ENCODE results near the gene EMX1. TPM values are rescaled to one million over a fixed set of nuclear protein-coding genes. Genes with fewer than 3 reads are reported as not detected.
A peak's percentile ranks its signal among the peaks of the same experiment; 100 is the strongest.

EMX1 gene
- total and polyA plus RNA-seq, 4 donors: 0.28 to 0.43 (median 0.39) TPM; not detected in 1

DNA sequence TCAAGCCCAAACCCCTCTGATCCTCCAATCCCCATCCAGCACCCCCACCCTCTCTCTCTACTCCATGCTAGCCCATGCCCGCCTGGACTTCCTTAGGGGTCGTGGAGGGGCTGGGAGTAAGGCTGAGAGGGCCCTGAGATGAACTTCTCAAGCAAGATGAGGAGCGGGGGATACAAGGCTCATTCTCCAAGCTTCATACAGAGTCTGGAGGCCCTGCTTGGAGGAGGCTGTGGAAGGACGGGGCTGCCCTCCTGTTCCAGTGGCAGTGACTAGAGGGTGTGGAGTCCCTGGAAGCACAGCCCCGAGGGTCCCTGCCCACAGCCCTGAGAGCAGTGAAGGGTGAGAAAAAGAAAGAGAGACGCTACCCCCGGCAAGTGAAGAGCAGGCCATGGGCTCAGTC, 45.6 kb downstream of the EMX1 start:
- Histone ChIP-seq H3K27ac (ENCODE audit: low read depth, low read length) (no peak overlapping the region), H3K4me3 (ENCODE audit: low read depth, low read length) (no peak overlapping the region)
- 74% methylated on average over 7 of the region's 7 CpGs for WGBS (ENCODE audit: insufficient coverage)

DNA sequence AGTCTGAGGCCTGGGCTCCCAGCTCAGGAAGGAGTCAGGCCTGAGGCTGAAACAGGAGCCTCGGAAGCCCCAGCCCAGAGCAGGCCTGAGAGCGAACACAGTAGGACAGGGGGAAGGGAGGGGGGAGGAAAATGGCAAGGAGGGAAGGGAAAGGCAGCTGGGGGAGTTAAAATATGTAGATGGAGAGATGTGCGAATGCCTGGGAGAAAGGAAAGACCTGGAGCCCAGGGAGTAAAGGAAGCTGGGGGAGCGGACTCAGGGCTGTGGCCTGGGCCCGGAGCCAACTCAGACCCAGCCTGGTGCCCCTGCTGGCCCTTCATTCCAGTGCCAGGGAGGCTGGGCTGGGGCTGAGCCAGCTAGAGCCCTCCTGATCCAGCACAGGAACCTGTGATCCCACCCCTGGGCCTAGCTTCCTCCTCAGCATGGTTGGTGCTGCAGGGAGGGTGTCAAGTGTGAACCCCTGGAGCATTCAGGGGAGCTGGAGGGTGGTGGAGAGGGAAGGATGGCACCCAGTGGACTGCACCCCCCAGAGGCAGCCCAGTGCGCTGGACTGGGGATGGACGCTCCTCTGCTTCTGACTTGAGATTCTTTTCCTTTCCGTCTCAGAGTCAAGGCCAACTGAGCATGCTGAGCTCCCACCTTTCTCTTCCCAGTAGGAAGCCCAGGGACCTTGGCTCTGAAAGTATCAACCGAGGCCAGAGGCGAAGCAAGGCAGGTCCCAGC, 46.3 kb downstream of the EMX1 start:
- peak in 1 of 6 donors; percentile 54 for DNase-seq (ENCODE audit: low read depth in 4 of 6, low spot score in 6 of 6)
- H3K27me3 ChIP-seq (ENCODE audit: control insufficient read depth, insufficient read depth, low read length): no peaks in the 10 kb centered on the region
- H3K9me3 ChIP-seq (ENCODE audit: control insufficient read depth, insufficient read depth, low read length): no peaks in the 10 kb centered on the region
- no peak overlapping the region for H3K4me3 ChIP-seq (ENCODE audit: low read depth, low read length)
- peaks cover 7% of the 10 kb centered on the region for H3K4me1 ChIP-seq (ENCODE audit: control insufficient read depth, insufficient read depth, low read length)
- no peak overlapping the region for H3K27ac ChIP-seq (ENCODE audit: low read depth, low read length)
- 62% methylated on average over 10 of the region's 10 CpGs for WGBS (ENCODE audit: insufficient coverage)
- H3K36me3 ChIP-seq (ENCODE audit: control insufficient read depth, insufficient read depth, low read length): peaks cover 78% of the 10 kb centered on the region

More for the DNA sequence above, 45.6 kb downstream of the EMX1 start:
- DNase-seq (ENCODE audit: low read depth in 4 of 6, low spot score in 6 of 6): no peak
- Histone ChIP-seq H3K9me3 (ENCODE audit: control insufficient read depth, insufficient read depth, low read length) (no peaks in the 10 kb centered on the region), H3K27me3 (ENCODE audit: control insufficient read depth, insufficient read depth, low read length) (no peaks in the 10 kb centered on the region), H3K36me3 (ENCODE audit: control insufficient read depth, insufficient read depth, low read length) (peaks cover 73% of the 10 kb centered on the region), H3K4me1 (ENCODE audit: control insufficient read depth, insufficient read depth, low read length) (peaks cover 7% of the 10 kb centered on the region)

GRCh38 chr2:72964146-72964525, 46.8 kb downstream of the EMX1 start:
- Histone ChIP-seq H3K4me1 (ENCODE audit: control insufficient read depth, insufficient read depth, low read length) (peaks cover 7% of the 10 kb centered on the region), H3K4me3 (ENCODE audit: low read depth, low read length) (no peak overlapping the region), H3K27me3 (ENCODE audit: control insufficient read depth, insufficient read depth, low read length) (no peaks in the 10 kb centered on the region), H3K9me3 (ENCODE audit: control insufficient read depth, insufficient read depth, low read length) (no peaks in the 10 kb centered on the region), H3K27ac (ENCODE audit: low read depth, low read length) (no peak overlapping the region), H3K36me3 (ENCODE audit: control insufficient read depth, insufficient read depth, low read length) (peaks cover 74% of the 10 kb centered on the region)
- DNase-seq (ENCODE audit: low read depth in 4 of 6, low spot score in 6 of 6): no peak
- 89% methylated on average over 4 of the region's 6 CpGs for WGBS (ENCODE audit: insufficient coverage)

- 71% methylated on average over 12 of the region's 12 CpGs for WGBS (ENCODE audit: insufficient coverage)
- Histone ChIP-seq H3K4me1 (ENCODE audit: control insufficient read depth, insufficient read depth, low read length) (peaks cover 7% of the 10 kb centered on the region), H3K27me3 (ENCODE audit: control insufficient read depth, insufficient read depth, low read length) (no peaks in the 10 kb centered on the region), H3K27ac (ENCODE audit: low read depth, low read length) (no peak overlapping the region), H3K36me3 (ENCODE audit: control insufficient read depth, insufficient read depth, low read length) (peaks cover 71% of the 10 kb centered on the region), H3K9me3 (ENCODE audit: control insufficient read depth, insufficient read depth, low read length) (no peaks in the 10 kb centered on the region), H3K4me3 (ENCODE audit: low read depth, low read length) (no peak overlapping the region)
- DNase-seq (ENCODE audit: low read depth in 4 of 6, low spot score in 6 of 6): no peak
Measured at GRCh38 chr2:72965016-72965415, 47.7 kb downstream of the EMX1 start.

DNA sequence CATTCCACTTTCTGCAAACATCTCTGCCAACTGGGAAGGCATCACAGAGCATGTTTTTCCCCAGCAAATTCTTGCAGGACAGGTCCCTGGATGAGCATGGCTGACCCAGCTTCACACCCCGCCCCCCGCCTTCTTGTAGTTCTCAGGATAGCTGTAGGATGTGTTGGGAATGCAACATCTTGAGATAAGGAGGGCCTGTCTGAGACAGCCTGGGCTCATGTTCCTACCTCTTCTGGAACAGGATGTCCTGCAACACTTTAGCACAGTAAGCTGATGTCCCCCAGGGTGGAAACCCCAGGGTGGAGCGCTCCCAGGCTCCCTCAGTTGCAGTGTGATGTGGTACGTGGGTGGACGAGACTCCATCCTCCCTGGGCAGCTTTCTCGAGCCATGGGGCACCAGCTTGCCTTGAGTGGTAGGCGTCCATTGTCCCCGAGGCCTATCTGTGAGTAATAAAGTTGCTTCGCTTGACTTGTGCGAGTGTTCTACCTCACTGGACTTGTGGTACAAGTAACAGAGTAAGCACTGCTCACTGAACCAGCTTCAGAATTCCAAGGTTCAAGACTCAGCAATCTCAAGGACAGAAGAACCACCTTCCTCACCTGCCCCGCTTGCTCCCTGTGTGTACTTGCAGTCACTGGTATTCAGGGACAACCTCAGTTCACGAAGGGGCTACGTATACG, 48.6 kb downstream of the EMX1 start:
- 92% methylated on average over 13 of the region's 14 CpGs for WGBS (ENCODE audit: insufficient coverage)
- Histone ChIP-seq H3K27me3 (ENCODE audit: control insufficient read depth, insufficient read depth, low read length) (no peaks in the 10 kb centered on the region), H3K4me3 (ENCODE audit: low read depth, low read length) (no peak overlapping the region), H3K4me1 (ENCODE audit: control insufficient read depth, insufficient read depth, low read length) (peaks cover 7% of the 10 kb centered on the region), H3K36me3 (ENCODE audit: control insufficient read depth, insufficient read depth, low read length) (peaks cover 70% of the 10 kb centered on the region), H3K27ac (ENCODE audit: low read depth, low read length) (no peak overlapping the region), H3K9me3 (ENCODE audit: control insufficient read depth, insufficient read depth, low read length) (no peaks in the 10 kb centered on the region)
- DNase-seq (ENCODE audit: low read depth in 4 of 6, low spot score in 6 of 6): no peak

- peaks cover 75% of the 10 kb centered on the region for H3K36me3 ChIP-seq (ENCODE audit: control insufficient read depth, insufficient read depth, low read length)
- 84% methylated on average over 5 of the region's 8 CpGs for WGBS (ENCODE audit: insufficient coverage)
- no peaks in the 10 kb centered on the region for H3K27me3 ChIP-seq (ENCODE audit: control insufficient read depth, insufficient read depth, low read length)
- peaks cover 7% of the 10 kb centered on the region for H3K4me1 ChIP-seq (ENCODE audit: control insufficient read depth, insufficient read depth, low read length)
- DNase-seq (ENCODE audit: low read depth in 4 of 6, low spot score in 6 of 6): no peak
- H3K27ac ChIP-seq (ENCODE audit: low read depth, low read length): no peak overlapping the region
- no peaks in the 10 kb centered on the region for H3K9me3 ChIP-seq (ENCODE audit: control insufficient read depth, insufficient read depth, low read length)
- H3K4me3 ChIP-seq (ENCODE audit: low read depth, low read length): no peak overlapping the region
Measured at GRCh38 chr2:72968286-72968685, 51.0 kb downstream of the EMX1 start.

- no peak overlapping the region for H3K4me3 ChIP-seq (ENCODE audit: low read depth, low read length)
- WGBS (ENCODE audit: insufficient coverage): 81% methylated on average over 4 of the region's 4 CpGs
- H3K4me1 ChIP-seq (ENCODE audit: control insufficient read depth, insufficient read depth, low read length): peaks cover 8% of the 10 kb centered on the region
- peaks cover 67% of the 10 kb centered on the region for H3K36me3 ChIP-seq (ENCODE audit: control insufficient read depth, insufficient read depth, low read length)
- no peaks in the 10 kb centered on the region for H3K9me3 ChIP-seq (ENCODE audit: control insufficient read depth, insufficient read depth, low read length)
- H3K27ac ChIP-seq (ENCODE audit: low read depth, low read length): no peak overlapping the region
- no peak for DNase-seq (ENCODE audit: low read depth in 4 of 6, low spot score in 6 of 6)
- no peaks in the 10 kb centered on the region for H3K27me3 ChIP-seq (ENCODE audit: control insufficient read depth, insufficient read depth, low read length)
Measured at GRCh38 chr2:72969706-72970105, 52.4 kb downstream of the EMX1 start.

- Histone ChIP-seq H3K36me3 (ENCODE audit: control insufficient read depth, insufficient read depth, low read length) (peaks cover 58% of the 10 kb centered on the region), H3K4me1 (ENCODE audit: control insufficient read depth, insufficient read depth, low read length) (peaks cover 8% of the 10 kb centered on the region), H3K27ac (ENCODE audit: low read depth, low read length) (no peak overlapping the region), H3K27me3 (ENCODE audit: control insufficient read depth, insufficient read depth, low read length) (no peaks in the 10 kb centered on the region), H3K4me3 (ENCODE audit: low read depth, low read length) (no peak overlapping the region), H3K9me3 (ENCODE audit: control insufficient read depth, insufficient read depth, low read length) (no peaks in the 10 kb centered on the region)
- no peak for DNase-seq (ENCODE audit: low read depth in 4 of 6, low spot score in 6 of 6)
- WGBS (ENCODE audit: insufficient coverage): 97% methylated on average over 6 of the region's 7 CpGs
Measured at GRCh38 chr2:72971036-72971435, 53.7 kb downstream of the EMX1 start.

DNA sequence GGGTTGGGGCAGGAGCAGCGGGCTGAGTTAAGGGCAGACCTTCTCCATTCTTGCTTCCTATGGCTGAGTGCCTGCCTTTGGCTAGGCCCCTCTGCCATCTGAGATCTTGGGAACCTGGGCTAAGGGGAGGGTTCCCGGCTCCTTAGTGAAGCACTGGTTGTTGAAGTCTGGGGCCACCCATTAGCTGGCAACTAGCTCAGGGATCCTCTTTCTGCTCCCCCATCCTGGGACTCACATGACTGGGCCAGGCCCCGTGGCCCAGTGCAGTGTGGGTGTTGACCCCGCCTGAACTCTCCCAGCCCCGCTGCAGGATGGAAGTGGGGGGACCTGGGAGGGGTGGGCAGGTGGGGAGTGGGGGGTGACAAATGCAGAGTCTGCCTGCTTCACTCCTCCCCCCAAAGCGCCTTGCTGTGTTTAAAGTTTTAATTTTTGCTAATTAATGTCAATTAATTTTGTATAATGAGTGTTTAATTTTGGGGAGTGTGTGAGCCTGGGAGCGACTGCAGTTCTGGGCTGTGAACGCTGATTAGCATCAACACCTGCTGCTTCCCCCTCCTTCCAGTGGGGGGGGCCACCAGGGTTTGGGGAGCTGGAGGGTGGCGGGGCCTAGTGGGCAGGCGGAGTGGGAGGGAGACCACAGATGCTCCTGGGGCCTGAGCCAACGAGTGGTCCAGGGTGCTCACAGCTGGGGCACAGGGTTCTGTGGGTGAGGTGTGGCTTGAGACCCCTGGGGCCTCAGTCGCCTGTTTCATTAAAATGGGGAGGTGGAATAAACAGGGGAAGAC, 55.2 kb downstream of the EMX1 start:
- H3K36me3 ChIP-seq (ENCODE audit: control insufficient read depth, insufficient read depth, low read length): peaks cover 53% of the 10 kb centered on the region
- H3K9me3 ChIP-seq (ENCODE audit: control insufficient read depth, insufficient read depth, low read length): no peaks in the 10 kb centered on the region
- no peaks in the 10 kb centered on the region for H3K27me3 ChIP-seq (ENCODE audit: control insufficient read depth, insufficient read depth, low read length)
- H3K4me1 ChIP-seq (ENCODE audit: control insufficient read depth, insufficient read depth, low read length): peaks cover 8% of the 10 kb centered on the region
- peak in 1 of 6 donors; percentile 82 for DNase-seq (ENCODE audit: low read depth in 4 of 6, low spot score in 6 of 6)
- no peak overlapping the region for H3K27ac ChIP-seq (ENCODE audit: low read depth, low read length)
- H3K4me3 ChIP-seq (ENCODE audit: low read depth, low read length): no peak overlapping the region
- 68% methylated on average over 6 of the region's 12 CpGs for WGBS (ENCODE audit: insufficient coverage)

Data from spinal cord (tissue), 10 donors.